GM21515 (cell line): Measurements from ENCODE around the gene ZNF8.
"Not testable (repeated sequence)": the region's sequence is repeated elsewhere in the genome, so short reads cannot be mapped to it uniquely, and the experiment has no call there.

Experiments used
- ATAC-seq: cut with Tn5 transposase; IDR thresholded peaks from one replicate; pipeline ENCODE4 v1.9.1; 2021; ENCODE audit not compliant: unreplicated experiment

The ZNF8 gene

DNA sequence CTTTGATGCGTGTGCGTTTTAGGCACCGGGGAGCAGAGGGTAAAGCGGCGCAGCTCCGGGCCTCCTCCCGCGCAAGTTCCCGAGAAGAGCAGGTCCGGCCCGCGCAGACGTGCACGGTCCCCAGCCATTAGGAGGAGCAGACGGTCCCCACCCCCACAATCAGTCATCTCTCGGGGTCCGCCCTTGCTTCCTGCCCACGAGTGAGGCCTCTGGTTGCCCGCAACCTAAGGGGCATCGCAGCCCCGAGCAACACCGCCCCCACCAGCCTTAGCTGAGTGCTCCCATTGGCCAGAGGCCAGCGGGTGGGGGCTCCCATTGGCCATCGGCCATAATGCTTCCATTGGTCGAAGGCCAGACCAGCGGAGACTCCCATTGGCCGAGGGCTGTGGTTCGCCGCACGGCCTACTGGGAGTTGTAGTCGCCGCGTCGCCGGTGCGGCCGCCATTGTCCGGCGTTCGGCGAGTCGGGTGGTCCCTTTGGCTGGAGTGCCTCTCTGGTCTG lies at the start of gene ZNF8:
TSS of gene ZNF8 (plus strand) at position 415 of the 501 bp plus-strand sequence. CDS start 127 bp downstream, outside the sequence.
- peak; percentile 95 for ATAC-seq

DNA sequence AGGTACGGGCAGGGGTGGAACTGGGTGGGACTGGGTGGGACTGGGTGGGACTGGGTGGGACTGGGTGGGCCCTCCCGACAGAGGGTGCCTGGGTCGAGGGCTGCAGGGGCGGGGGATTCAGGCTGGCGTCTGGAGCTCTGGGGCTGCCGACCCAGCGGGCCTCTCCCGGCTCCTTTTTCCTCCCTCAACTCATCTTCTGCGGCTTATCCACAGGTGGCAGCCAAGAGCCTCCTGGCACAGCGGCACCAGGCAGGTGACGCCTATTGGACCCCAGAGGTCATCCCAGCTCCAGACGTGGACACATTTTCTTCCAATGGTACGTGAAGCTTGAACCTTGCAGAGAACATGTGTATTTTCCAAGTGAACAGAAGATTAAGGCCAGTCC lies 49.5 kb upstream of the ZNF8 start:
- no peak for ATAC-seq

DNA sequence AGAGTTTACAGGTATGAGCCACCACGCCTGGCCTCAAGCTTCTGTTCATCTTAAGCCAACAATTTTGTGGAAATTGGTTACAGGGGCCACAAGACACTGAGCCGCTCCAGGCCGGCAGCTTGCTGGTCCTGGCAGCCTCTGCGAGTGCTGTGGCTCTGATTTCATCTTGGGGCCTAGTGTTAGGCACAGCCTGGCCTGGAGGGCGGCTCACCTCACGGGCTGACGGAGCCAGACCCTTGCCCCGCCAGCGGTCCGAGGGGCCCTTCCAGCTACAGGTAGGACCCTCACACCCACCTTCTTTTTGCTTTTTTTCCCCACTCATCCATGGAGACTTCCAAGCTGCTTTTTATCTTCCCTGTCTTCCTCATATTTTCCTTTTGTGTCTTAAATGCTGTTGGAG lies 41.4 kb upstream of the ZNF8 start:
- ATAC-seq = no peak

DNA sequence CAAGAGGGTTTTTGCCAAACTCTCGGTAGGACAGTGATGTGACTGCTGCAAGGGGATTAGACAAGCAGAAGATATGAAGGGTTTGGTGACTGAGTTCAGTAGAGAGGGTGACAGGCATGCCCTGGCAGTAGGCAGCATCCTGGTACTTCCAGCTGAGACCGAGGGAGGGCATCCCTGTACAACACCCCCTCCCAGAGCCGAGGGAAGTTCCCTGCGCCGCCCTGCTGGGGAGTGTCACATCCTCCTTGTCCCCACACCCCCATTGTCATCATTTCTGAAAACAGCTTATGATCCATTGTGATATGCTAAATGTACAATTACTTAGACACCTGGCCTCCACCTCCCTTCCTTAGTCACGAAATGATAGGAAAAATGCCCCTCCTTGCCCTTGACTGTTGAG lies 35.4 kb upstream of the ZNF8 start:
- ATAC-seq = no peak

DNA sequence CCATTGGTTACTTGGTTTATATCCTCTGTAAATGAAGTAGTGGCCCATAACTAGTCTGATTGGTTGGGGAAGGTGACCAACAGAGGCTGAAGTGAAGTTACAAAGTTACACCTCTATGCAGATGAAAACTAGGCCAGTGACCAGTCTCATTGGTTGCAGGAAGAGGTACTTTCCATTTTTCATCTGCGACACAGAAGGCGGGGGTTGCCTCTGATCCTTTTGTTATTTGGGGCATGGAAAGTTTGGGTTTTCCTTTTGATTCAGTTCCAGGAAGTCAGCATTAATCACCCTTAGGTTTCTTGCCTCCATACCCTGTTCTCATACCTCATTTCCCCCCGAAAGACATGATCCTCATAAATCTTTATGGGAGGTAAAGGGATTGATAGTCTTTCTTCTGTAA lies 29.9 kb upstream of the ZNF8 start:
- ATAC-seq = no peak

DNA sequence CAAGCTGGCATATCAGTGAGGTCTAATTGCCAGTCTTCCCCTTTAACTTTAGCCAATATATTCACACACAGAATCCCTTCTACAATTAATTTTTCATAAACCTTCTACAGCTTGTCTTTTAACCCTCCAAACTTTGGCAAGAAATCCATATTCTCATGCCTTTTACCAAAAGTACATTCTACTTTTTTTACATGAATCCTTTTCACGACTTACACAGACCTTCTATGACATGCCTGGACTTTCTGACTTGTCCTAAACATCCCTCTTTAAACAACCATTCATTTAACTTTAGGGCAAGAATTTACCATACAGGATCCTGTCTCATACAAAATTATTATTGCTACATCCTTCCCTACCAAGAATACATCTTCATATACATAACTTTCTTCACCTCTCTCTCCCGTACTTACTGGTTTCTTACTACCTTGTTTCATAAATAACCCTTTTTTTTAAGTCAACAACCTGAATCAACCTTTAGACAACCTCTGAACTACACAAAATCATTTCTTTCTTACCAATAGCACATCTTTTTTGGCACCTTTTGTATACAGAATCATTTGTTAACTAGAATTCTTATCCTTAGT lies 26.6 kb upstream of the ZNF8 start:
- no peak for ATAC-seq

DNA sequence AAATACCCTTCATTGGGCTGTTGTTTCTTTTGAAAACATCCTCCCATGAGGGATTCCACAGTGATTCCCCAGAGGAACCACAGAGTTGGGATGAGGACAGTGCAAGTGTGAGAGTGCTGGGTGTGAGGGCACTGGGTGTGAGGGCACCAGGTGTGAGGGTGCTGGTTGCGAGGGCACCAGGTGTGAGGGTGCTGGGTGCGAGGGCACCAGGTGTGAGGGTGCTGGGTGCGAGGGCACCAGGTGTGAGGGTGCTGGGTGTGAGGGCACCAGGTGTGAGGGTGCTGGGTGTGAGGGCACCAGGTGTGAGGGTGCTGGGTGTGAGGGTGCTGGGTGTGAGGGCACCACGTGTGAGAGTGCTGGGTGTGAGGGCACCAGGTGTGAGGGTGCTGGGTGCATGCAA lies 20.5 kb upstream of the ZNF8 start:
- ATAC-seq = not testable (repeated sequence)

DNA sequence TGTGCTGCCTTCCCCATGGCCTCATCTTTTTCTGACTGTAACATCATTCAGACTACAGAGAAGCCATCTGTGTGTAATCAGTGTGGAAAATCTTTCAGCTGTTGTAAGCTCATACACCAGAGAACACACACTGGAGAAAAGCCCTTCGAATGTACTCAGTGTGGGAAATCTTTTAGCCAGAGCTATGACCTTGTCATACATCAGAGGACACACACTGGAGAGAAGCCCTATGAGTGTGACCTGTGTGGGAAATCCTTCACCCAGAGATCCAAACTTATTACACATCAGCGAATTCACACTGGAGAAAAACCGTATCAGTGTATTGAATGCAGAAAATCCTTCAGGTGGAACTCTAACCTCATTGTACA lies 17.2 kb upstream of the ZNF8 start:
- no peak for ATAC-seq

DNA sequence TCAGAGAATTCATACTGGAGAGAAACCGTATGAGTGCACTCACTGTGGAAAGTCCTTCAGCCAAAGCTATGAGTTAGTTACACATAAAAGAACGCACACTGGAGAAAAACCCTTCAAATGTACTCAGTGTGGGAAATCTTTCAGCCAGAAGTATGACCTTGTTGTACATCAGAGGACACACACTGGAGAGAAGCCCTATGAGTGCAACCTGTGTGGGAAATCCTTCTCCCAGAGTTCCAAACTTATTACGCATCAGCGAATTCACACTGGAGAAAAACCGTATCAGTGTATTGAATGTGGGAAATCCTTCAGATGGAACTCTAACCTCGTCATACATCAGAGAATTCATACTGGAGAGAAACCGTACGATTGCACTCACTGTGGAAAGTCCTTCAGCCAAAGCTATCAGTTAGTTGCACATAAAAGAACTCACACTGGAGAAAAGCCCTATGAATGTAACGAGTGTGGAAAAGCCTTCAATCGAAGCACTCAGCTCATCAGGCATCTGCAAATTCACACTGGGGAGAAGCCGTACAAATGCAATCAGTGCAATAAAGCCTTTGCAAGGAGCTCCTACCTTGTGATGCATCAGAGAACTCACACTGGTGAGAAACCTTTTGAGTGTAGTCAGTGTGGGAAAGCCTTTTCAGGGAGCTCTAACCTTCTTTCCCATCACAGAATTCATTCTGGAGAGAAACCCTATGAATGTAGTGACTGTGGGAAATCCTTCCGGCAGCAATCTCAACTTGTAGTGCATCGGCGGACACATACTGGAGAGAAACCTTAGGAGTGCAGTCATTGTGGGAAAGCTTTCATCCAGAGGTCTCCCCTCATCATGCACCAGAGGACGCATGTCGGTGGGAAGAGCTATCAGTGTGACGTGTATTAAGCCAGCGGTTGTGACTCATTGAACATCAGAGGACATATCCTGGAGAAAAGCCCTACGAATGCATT lies 16.5 kb upstream of the ZNF8 start:
- ATAC-seq = no peak

DNA sequence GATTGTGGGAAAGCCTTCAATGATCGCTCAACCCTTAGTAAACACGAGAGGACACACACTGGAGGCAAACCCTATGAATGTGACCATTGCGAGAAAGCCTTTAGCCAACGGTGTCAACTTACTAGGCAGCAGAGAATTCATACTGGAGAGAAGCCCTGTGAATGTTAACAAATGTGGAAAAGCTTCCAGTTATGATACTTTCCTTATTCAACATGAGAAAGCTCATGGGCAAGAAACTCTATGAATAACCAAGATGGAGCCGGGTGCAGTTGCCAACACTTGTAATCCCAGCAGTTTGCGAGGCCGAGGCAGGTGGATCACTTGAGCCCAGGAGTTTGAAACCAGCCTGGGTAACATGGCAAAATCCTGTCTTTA lies 15.8 kb upstream of the ZNF8 start:
- ATAC-seq = no peak

DNA sequence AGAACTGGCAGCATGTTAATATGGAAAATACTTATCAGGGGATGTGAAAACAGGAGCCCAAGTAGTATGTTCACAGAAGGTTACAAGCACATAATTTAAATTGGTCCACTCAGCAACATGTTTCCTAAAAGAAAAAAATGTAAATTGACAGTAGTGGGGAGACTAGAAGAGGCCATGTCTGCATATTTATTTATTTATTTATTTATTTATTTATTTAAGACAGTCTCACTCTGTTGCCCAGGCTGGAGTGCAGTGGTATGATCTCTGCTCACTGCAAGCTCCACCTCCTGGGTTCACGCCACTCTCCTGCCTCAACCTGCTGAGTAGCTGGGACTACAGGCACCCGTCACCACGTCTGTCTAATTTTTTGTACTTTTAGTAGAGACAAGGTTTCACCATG lies 13.7 kb upstream of the ZNF8 start:
- no peak for ATAC-seq

DNA sequence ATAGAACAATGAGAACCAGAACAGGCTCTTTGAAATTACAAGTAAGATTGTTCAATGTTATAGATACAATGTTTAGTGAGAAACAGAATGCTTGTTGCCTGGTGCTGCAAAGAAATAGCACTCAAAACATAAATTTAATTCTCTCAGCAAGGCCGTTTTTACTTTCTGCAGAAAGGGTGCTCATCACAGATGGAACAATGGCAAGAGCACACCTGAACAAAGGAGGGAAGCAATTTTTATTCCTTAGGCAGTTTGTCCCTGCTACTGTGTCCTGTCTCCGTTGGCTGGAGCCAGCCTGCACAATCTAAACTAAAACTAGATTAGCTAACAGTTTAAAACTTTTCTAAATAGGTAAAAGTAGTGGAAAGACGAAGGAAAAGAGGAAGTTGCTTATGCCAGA lies 10.4 kb upstream of the ZNF8 start:
- ATAC-seq = no peak

DNA sequence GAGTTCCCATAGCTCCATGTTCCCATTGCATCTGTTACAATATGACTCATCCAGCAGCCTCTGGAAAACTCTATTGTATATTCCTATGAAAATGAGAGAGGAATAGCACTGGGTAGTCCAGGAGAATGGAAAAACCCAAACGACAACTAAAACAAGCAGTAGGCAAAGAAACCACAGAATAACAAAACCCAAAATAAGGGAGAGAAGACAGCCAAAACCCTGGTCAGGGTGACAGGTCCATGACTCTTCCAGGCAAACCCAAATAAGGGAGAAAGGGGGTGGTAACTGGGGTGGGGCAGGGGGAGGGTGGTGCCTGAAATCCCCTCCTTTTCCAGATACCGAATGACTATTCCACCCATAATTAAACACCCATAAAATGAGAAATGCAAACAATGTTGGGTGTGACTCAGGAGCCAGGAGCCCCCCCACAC lies 4.0 kb upstream of the ZNF8 start:
- no peak for ATAC-seq

DNA sequence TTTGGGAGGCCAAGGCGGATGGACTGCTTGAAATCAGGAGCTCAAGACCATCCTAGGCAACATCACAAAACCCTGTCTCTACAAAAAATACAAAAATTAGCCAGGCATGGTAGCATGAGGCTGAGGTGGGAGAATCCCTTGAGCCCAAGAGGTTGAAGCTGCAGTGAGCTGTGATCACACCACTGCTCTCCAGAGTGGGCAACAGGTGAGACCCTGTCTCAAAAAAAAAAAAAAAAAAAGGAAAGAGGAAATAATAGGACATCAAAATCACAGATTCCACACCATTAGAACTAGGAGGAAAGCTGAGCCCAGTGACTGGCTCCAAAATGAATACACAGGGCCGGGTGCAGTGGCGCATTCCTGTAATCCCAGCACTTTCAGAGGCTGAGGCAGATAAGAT lies 3.2 kb upstream of the ZNF8 start:
- no peak for ATAC-seq

DNA sequence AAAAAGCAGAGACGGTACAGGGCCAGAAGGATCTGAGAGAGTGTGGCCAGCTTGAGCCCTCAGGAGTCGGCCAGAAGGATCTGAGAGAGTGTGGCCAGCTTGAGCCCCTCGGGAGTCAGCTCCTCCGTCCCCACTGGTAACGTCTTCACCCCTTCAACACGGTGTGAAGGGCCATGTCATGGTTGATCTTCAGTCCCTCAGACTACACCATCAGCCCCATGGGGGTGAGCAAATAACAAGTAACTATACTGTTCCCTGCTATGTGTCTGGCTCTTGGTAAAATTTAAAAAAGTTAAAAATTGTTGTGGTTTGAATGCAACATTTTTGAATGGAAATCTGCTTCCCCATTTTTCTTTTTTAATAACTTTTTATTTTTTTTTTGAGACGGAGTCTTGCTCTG lies 1.6 kb upstream of the ZNF8 start:
- ATAC-seq = no peak

DNA sequence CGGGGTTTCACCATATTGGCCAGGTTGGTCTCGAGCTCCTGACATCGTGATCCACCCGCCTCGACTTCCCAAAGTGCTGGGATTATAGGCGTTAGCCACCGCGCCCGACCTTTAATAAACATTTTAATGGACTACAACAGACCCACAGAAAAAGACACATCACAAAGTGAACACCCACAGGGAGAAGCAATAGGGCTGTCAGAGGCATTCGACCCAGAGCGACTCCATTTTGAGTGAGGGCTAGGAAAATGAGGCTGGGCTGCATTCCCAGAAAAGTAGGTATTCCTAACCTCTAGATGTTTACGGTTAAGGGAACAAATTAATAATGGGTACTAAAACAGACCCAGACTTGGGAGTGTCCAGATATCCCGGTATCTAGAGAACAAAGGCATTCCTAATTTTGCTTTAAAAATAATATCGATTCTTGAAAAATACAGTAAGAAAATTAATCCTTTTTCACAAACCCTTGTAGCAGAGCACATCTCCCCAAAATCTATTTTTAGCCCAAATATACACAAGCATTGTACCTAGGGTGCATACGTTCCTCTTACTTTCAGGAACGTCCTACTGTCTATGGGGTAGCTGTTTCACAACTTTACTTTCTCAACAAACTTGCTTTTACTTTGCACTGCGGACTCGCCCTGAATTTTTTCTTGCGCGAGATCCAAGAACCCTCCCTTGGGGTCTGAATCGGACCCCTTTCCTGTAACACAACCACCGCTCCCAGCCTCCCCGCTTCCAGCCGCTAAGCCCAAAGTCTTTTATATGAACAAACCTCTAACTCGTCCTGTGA lies 811 bp upstream of the ZNF8 start:
- no peak for ATAC-seq

DNA sequence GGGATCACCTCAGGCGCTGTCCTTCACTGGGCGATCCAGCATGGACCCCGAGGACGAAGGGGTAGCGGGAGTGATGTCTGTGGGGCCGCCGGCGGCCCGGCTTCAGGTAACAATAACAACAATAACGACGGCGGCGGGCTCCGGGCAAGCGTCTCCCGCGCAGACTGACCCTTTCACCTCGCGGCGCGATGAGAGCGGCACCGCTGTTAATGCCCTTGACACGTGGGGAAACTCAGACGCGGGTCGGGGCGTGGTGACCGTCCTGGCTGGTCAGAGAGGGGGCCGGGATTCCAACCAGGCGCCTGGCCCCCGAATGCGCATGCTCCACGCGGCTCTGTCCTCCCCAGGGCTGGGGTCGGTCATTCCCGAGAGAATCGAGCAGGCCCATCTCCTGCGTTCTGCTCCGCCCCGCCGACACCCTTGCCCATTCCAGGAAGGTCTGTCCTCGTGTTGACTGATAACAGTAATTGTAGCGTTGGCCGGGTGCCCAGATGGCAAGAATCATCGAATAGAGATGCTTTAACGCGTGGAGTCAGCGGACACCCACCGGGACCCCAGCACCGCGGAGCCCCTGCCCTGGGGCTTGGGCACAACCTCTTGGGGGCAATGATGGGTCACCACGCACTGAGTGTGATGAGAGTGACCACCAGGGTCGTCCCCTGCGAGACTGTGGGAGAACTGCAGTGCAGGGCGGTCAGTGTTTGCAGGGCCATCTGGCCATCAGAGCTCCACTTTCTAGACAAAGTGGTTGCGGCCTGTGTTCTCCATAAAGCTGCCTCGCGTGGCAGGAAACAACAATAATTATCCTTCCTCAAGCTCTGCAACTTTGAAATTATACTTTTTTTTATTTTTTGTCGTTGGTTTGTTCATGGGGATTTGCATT lies 528 bp downstream of the ZNF8 start:
- peak; percentile 30 for ATAC-seq

DNA sequence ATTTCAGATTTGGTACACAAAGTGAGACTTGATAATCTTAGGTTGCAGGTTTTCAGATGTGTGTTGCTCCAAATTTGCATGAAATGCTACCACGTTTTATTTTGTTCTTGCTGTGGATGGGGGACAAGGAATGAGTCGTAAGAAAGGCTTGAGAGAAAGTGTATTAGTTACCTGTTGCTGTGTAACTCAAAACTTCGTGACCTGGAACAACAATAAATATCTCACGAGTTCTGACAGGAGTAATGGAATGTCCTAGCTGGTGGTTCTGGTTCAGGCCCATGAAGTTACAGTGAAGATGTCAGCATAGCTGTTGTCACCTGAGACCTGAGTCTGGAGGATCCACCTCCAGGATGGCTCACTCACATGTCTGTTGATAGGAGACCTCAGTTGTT lies 1.2 kb downstream of the ZNF8 start:
- no peak for ATAC-seq

DNA sequence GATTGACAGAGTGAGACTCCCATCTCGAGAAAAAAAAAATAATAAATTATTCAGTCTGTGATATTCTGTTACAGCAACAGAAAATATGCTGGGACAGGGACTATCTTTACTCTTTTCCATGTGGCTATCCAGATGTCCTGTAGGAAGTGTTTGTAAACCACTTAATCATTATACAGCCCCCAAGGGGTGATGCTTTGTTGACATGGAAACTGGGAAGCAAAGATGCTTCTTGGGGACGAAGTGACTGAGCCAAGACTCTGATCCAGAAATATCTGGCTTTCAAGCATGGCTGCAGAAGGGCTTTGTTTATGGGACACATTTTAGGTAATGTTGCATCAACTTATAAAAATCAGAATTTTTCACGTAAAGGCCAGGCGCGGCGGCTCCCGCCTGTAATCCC lies 5.4 kb downstream of the ZNF8 start:
- ATAC-seq = no peak

DNA sequence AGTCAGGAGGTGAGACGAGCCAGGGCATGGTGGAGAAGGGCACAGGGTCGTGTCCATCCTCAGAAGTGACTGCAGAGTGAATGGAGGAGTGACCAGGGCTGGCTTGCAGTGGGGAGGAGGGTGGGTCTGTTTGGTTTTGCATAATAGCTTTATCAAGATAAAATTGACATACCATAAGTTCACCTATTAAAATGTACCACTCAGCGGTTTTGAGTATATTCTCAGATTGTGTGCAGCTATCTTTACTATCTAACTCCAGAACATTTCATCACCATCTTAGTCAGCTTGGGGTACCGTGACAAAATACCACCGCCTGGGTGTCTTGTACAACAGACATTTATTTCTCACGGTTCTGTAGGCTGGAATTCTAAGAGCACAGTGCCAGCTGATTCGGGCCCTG lies 13.2 kb downstream of the ZNF8 start:
- ATAC-seq = no peak
